NCI-H446 (cell line): ENCODE results near the gene FAM135A.

Experiments used
- DNase-seq, 2 experiments: peaks; one replicate each; lab custom pipeline; 2025; lab: John Stamatoyannopoulos, UW

Gene FAM135A

DNA sequence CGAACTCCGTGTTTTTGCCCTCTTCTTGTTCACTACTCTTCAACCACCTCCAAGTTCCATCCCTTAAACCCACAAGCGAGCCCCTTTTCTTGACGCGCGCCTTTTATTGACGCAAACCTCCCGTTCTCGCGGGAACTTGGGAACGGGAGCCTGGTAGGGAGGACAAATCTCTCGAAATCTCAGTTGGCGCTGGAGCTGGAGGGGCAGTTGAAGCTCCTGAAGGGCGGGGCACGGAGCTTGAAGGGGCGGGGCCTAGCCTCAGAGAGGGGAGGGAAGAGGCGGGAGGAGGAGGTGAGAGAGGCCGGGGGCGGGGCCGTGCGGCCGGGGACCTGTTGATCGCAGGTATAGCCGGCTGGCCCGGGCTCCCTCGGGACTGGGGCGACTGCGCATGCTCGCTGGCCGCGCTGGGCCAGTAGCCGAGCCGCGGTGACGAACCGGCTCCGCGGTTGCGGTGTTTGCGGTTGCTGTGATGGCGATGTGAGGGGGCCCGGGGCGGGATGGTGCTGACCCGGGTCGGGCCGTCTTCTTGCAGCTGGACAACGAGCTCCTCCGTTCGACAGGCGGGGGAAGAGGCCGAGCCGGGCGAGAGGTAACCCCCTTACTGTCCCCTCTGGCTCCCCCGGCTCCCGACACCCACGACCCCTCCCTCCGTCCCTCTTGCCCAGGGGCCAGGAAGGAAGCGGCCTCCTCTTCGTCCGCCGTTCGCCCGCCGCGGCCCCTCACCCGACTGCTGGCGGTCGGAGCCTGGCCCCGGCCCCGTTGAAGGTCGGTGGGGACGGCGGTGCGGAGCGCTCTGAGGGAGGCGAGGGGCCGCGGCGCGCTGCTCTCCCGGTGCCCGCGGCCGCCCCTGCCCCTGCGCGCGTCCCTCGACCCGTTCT lies at the start of gene FAM135A:
FAM135A (plus strand) TSS at position 395 of the 878 bp plus-strand sequence. CDS start 14,835 bp downstream, outside the sequence.
- DNase-seq, result peak; percentile 97 to 98

- no peak for DNase-seq
These were observed 49.4 kb upstream of the FAM135A start for GRCh38 chr6:70363741-70364493.

DNA sequence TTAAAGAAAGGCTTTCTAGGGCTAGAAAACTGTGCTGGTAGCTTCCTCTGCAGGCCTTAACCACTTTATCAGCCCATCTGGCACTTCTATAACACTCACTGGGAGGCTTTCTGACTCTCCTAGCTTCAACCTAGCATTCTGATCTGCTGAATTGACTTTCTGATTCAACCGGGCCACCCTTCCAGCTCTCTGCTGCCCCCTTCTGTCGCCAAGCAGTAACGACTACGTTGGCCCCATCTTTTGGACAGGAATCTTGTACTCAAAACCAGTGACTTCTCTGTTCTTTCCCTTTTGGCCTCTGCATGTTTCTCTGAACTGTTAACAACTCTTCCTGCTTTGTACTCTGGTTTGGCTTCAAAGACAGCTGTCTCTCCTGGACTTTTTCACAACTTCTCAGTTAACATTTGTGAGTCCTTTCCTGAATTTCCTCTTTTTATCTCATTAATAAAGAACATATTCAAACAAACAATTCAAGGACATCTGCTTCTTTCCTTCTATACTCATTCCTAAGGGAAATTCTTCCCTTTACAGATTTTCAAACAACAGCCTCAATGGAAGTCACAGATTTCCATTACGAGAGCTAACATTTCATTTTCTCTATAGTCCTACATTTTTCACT lies 43.9 kb upstream of the FAM135A start:
- DNase-seq, result peak; percentile 61 to 80

- no peak for DNase-seq
These were observed 42.8 kb upstream of the FAM135A start for GRCh38 chr6:70370496-70370895.

DNA sequence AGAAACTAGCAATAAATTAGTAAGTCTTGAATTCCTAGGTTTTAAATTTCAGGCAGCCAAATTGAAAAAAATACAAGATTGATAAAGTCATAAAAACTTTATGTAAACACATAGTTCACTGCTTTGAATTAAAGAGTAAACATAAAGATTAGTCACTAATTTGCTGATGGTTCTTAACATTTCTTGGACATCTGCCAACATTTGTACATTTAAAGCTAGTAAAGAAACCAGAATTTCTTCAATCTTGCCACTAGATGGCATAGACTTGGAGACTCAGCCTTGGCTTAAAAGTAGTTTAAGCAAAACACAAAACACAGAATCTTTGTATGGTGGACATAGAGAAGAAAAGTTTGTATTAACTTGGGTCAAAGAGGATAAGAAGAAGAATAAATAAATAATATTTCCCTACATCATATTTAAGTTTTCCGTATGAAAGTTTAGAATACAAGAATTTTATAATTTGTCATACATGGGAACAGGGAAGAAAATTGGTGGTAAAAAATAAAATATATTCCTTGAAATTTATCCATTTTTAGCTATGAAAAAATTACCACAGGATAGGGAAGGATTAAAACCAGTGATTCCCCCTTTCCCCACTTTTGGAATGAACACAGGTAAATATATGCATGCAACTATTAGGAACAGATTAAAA lies 41.7 kb upstream of the FAM135A start:
- DNase-seq, result peak; percentile 27 to 86

GRCh38 chr6:70375166-70375565 lies 38.1 kb upstream of the FAM135A start:
- no peak for DNase-seq

GRCh38 chr6:70375882-70376281 lies 37.4 kb upstream of the FAM135A start:
- DNase-seq, result peak in 1 of 2 experiments; percentile 2

GRCh38 chr6:70376628-70377027 lies 36.7 kb upstream of the FAM135A start:
- DNase-seq, result no peak

GRCh38 chr6:70377372-70377771 lies 35.9 kb upstream of the FAM135A start:
- DNase-seq, result no peak

- DNase-seq, result no peak
These were observed 33.8 kb upstream of the FAM135A start for GRCh38 chr6:70379473-70380013.

DNA sequence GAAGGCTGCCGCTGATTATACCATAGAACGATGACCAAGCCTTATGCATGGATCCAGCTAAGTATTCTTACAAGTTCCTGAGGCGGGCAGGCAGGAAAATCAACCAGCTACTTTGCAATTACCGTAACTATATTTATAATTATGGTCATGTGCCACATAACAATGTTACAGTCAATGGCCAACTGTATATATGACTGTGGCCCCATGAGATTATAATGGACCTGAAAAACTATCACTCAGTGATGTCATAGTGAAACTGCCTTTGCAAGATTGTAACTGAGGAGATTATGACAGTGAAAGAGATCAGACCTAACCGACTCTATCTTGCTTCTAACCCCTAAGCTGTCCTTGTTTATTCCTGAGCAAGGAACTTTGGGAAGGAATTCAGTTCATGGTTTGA lies 33.1 kb upstream of the FAM135A start:
- DNase-seq, result no peak

GRCh38 chr6:70380771-70381416 lies 32.4 kb upstream of the FAM135A start:
- DNase-seq, result no peak

GRCh38 chr6:70381417-70381782 lies 31.9 kb upstream of the FAM135A start:
- no peak for DNase-seq

DNA sequence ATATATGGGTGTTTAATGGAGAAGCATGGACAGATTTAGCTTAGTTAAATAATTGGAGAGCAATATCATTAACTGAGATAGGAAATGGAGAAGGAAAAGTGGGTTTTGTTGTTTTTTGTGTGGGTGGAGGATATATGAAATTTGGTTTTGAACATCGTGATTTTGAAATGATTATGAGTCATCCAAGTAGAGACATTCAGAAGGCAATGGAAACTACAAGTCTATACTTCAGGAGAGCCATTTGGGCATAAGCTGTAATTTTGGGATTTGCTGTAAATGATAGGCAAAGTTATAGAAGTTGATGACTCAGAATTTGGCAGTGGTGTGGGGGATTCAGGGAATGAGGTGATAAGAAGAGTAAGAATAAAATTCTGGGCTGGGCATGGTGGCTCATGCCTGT lies 27.4 kb upstream of the FAM135A start:
- DNase-seq, result no peak

- DNase-seq, result no peak
These were observed 24.5 kb upstream of the FAM135A start for GRCh38 chr6:70388814-70389213.

DNA sequence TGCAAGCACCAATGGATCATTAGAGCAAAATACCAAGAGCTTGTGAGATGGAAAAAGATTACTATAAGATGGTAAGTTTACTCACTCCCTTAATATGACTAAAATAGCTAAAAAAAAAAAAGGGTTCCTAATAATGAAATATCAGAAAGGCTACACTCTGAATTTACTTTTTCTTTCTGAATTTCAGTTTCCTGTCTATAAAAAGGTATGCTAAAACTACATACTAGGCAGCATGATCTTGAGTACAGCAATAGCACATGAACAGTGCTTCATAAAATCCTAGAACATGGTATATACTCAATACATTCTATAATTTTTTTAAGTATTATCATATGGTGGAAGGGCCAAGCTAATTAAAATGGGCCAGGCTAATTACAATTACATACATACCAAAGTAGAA lies 24.0 kb upstream of the FAM135A start:
- no peak for DNase-seq

- DNase-seq, result no peak
These were observed 23.2 kb upstream of the FAM135A start for GRCh38 chr6:70390067-70390466.

DNA sequence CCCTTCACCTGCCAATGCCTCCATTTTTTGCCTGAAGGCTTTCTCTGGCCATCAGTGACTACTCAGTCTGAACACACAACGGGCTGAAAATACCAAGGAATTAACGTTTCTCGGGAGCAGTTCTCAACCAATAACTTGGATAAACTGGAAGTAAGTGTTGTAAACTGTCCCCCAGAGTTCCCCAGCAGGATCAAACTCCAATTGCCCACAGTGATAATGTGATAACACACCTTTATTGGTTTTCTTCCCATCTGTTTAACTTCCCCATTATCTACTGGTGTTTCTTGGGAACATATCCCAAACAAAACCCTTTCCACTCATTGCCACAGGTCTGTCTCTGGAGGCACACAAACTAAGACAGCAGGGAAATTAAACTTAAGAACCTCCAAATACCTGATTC lies 21.8 kb upstream of the FAM135A start:
- DNase-seq, result no peak

DNA sequence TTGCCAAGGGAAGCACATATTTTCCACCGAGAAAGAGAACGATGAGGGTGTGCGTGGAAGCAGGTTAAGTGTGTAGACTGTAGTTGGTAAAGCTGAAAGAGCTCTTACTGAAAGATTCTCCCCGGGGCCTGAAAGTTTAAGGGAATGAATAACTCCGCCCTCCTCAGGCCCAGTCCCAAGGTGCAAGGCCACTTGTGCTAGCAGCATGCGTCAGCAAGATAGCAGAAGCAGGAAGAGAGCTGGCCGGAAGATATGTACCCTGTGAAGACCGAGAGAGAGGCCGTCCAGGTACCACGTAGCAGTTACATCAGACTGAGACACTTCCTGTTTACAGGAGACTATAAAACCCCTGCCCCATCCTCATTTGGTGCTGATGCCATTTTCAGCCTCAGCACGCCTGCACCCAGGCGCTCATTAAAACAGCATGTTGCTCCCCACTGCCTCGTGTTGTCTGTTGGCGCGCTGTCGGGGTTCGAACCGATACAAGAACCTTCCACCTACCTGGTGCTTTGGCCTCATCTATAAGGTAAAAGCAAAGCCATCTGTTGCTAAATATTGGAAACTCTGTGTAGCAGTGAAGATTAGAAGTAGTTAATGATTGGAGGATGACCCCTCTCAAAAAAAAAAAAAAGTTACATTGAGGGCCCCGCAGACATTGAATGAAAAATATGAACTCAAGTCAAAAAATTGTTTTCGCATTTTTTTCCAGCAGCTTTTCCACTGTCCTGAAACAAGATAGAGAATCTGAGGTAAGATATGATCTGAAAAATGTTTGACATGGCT lies 18.6 kb upstream of the FAM135A start:
- no peak for DNase-seq

DNA sequence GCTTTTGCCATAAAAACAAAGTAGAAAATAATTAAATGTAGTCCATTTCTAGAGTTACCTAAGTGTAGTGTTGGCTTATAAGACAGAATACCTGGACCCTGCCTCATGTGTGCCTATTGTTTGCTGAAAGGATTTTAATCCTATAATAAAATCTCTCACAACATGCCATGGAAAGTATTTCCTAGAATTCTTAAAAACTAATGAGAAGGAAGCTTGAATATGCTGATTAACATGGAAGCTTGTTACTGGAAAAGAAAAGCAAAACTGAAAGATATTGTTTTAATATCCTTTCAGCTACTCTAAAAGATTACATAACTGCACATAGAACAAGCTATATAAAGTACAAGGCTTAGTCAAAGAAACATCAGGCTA lies 18.0 kb upstream of the FAM135A start:
- no peak for DNase-seq

GRCh38 chr6:70396163-70396562 lies 17.1 kb upstream of the FAM135A start:
- DNase-seq, result no peak
